KOPT-K1 (cell line): ENCODE measurements around the gene PGRMC1.
"Not testable (repeated sequence)": the region's sequence is repeated elsewhere in the genome, so short reads cannot be mapped to it uniquely, and the experiment has no call there.

Experiments
- H3K27ac ChIP-seq: fragments of 200-600 bp; sonication (generic); 2 replicates; pipeline ENCODE4 v1.5.1; 2016; ENCODE audit warnings: antibody characterized with exemption, mild to moderate bottlenecking, low read depth, low read length; ENCODE audit not compliant: poor library complexity, severe bottlenecking
- H3K36me3 ChIP-seq: fragments of 200-600 bp; sonication (generic); 2 replicates; pipeline ENCODE4 v1.5.1; 2017; ENCODE audit warnings: antibody characterized with exemption, mild to moderate bottlenecking, low read length, moderate library complexity; ENCODE audit not compliant: insufficient read depth
- H3K9me3 ChIP-seq: fragments of 200-600 bp; sonication (generic); 2 replicates; pipeline ENCODE4 v1.5.1; 2017; ENCODE audit warnings: antibody characterized with exemption, low read length, mild to moderate bottlenecking; ENCODE audit not compliant: insufficient read depth, poor library complexity, severe bottlenecking

The PGRMC1 gene

GRCh38 chrX:119235872-119236622, at the start of gene PGRMC1:
TSS of gene PGRMC1 (plus strand) at chrX:119236285. CDS start at chrX:119236364, 79 bp downstream.
- no peaks in the 10 kb centered on the region for H3K9me3 ChIP-seq
- peak within 1 kb of the TSS; percentile 79 for H3K27ac ChIP-seq
- H3K36me3 ChIP-seq, result peaks cover 16% of the 10 kb centered on the region

GRCh38 chrX:119186763-119187162, 49.3 kb upstream of the PGRMC1 start:
- no peak overlapping the region for H3K27ac ChIP-seq
- H3K9me3 ChIP-seq, result no peaks in the 10 kb centered on the region
- no peaks in the 10 kb centered on the region for H3K36me3 ChIP-seq

- Histone ChIP-seq H3K9me3 (no peaks in the 10 kb centered on the region), H3K36me3 (no peaks in the 10 kb centered on the region), H3K27ac (no peak overlapping the region)
These were observed 48.8 kb upstream of the PGRMC1 start for GRCh38 chrX:119187298-119187697.

DNA sequence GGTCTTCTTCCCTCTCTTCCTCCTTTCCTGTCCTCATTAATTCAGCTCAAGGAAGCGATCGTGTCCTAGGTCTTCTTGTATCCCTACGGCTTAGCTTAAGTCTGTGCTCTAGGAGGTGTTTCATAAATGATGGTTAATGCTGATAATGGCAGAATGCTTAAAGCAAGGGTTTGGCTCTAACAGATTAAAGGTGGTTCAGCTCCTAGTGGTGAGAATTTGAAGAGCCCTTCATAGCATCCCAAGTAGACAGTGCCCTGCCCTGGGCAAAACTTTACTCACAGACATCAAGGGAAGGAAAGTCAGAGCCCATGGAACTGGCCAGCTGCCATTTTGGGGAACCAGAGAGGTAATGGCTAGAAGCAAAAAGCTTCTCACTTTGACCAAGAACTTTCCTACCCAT, 47.0 kb upstream of the PGRMC1 start:
- no peaks in the 10 kb centered on the region for H3K36me3 ChIP-seq

DNA sequence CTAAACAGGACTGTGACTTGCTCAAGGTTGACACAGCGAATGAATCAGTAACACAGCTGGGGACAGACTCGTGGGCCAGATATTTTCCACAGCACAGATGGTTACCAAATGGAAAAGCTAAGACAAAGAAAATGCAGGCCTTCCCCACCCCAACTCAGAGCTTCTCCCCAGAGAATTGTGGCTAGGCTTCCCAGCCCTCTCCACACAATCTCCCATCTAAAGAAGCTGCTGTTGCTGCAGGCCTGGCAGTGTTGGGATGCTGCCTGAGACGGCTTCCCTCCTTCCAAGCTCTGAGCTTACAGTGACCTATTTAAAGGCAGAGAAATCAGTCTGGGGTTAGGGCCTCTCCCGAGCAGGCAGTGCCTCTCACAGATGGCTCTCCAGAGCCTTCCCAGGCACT, 46.5 kb upstream of the PGRMC1 start:
- Histone ChIP-seq H3K9me3 (no peaks in the 10 kb centered on the region), H3K27ac (no peak overlapping the region), H3K36me3 (no peaks in the 10 kb centered on the region)

More for the DNA sequence above, 47.0 kb upstream of the PGRMC1 start:
- Histone ChIP-seq H3K9me3 (no peaks in the 10 kb centered on the region), H3K27ac (no peak overlapping the region)

DNA sequence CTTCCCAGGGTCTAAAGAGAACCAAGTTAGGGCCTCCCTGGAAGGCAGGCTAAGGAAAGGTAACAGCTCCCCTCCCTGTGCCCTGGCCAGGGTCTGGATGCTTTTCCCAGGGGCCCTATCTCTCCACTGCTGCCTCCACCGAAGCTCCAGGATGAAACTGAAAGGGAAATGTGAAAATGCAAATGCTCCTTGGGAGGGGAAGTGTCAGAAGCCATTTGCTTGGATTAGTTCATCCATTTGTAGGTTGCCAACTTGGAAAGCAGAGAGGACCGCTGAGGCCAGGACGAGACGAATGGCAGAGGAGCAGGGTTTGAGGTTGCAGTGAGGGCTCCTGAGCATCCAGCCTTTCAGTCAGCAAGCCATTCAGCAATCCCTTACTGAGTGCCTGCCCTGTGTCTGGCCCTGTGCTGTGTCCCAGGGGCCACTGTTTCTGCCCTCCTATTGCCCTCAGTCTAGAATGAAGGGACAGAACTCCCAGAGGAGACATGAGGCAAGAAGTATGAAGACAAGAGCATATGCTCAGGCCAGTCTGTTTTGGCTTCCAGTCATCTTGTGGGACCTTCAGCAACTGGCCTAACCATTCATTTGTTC, 45.9 kb upstream of the PGRMC1 start:
- H3K36me3 ChIP-seq, result no peaks in the 10 kb centered on the region
- H3K9me3 ChIP-seq, result no peaks in the 10 kb centered on the region
- no peak overlapping the region for H3K27ac ChIP-seq

GRCh38 chrX:119190831-119191230, 45.3 kb upstream of the PGRMC1 start:
- Histone ChIP-seq H3K27ac (no peak overlapping the region), H3K9me3 (no peaks in the 10 kb centered on the region), H3K36me3 (no peaks in the 10 kb centered on the region)

DNA sequence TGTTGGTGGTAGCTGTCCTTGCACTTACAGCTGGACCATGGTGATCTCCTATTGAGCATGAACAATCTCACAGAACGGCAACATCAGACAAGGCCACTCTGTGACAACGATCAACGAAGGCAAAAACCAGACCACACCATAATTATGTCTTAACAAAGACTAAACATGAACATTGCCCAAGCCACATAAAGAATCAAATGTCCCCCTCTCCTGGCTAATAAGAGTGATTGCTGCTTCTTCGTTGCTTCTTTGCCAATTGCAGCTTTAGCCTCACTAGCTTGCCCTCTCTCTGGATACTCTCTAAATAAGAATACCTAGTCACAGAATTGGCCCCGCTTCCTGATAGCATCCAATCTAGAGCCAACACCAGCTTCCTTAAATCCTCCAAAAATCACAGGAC, 41.5 kb upstream of the PGRMC1 start:
- H3K36me3 ChIP-seq, result no peaks in the 10 kb centered on the region
- H3K9me3 ChIP-seq, result no peaks in the 10 kb centered on the region
- no peak overlapping the region for H3K27ac ChIP-seq

- no peaks in the 10 kb centered on the region for H3K9me3 ChIP-seq
These were observed 34.5 kb upstream of the PGRMC1 start for GRCh38 chrX:119201570-119201969.

GRCh38 chrX:119206203-119206602, 29.9 kb upstream of the PGRMC1 start:
- H3K27ac ChIP-seq, result no peak overlapping the region
- H3K36me3 ChIP-seq, result no peaks in the 10 kb centered on the region
- H3K9me3 ChIP-seq, result no peaks in the 10 kb centered on the region

More at GRCh38 chrX:119201570-119201969, 34.5 kb upstream of the PGRMC1 start:
- no peaks in the 10 kb centered on the region for H3K36me3 ChIP-seq
- H3K27ac ChIP-seq, result no peak overlapping the region

- not testable (repeated sequence) for H3K9me3 ChIP-seq, H3K36me3 ChIP-seq
These were observed 28.6 kb upstream of the PGRMC1 start for GRCh38 chrX:119207483-119207882.

DNA sequence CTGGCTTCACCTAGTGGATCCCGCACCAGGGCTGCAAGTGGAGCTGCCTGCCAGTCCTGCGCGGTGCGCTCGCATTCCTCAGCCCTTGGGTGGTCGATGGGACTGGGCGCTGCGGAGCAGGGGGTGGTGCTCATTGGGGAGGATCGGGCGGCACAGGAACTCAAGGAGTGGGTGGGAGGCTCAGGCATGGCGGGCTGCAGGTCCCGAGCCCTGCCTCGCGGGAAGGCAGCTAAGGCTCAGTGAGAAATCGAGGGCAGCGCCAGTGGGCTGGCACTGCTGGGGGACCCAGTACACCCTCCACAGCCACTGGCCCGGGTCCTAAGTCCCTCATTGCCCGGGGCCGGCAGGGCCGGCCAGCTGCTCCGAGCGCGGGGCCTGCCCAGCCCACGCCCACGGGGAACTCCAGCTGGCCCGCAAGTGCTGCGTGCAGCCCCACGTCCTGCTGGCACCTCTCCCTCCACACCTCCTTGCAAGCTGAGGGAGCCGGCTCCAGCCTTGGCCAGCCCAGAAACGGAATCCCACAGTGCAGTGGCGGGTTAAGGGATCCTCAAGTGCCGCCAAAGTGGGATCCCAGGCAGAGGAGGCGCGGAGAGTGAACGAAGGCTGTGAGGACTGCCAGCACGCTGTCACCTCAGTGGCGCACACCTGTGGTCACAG, 27.6 kb upstream of the PGRMC1 start:
- Histone ChIP-seq H3K36me3 (no peaks in the 10 kb centered on the region), H3K9me3 (no peaks in the 10 kb centered on the region), H3K27ac (no peak overlapping the region)

More at GRCh38 chrX:119207483-119207882, 28.6 kb upstream of the PGRMC1 start:
- H3K27ac ChIP-seq, result not testable (repeated sequence)

GRCh38 chrX:119210931-119211648, 25.0 kb upstream of the PGRMC1 start:
- H3K36me3 ChIP-seq, H3K27ac ChIP-seq, H3K9me3 ChIP-seq: not testable (repeated sequence)

- Histone ChIP-seq H3K36me3 (no peaks in the 10 kb centered on the region), H3K9me3 (no peaks in the 10 kb centered on the region), H3K27ac (no peak overlapping the region)
These were observed 24.5 kb upstream of the PGRMC1 start for GRCh38 chrX:119211649-119212014.

GRCh38 chrX:119218198-119218597, 17.9 kb upstream of the PGRMC1 start:
- H3K27ac ChIP-seq, result no peak overlapping the region
- H3K9me3 ChIP-seq, result no peaks in the 10 kb centered on the region
- no peaks in the 10 kb centered on the region for H3K36me3 ChIP-seq
